OCI-LY7 (cell line): ENCODE data around the gene ZYX. TPM values are rescaled to one million over a fixed set of nuclear protein-coding genes. Genes with fewer than 3 reads are reported as not detected.

Experiments used
- BruUV-seq: library from RNA; stranded (reverse); fragments of 400-500 nt; replicated peaks from 2 replicates; lab custom pipeline; 2021; lab: Mats Ljungman, UMichigan
- CTCF ChIA-PET: fragments of 300-600 bp; sonication (Branson Sonifier 250); formaldehyde crosslinking; loops from one replicate; lab custom pipeline; 2022; ENCODE audit warnings: antibody characterized with exemption; ENCODE audit not compliant: unreplicated experiment; lab: Charles Lee
- POLR2A ChIA-PET: fragments of 300-600 bp; sonication (Branson Sonifier 250); formaldehyde crosslinking; loops from one replicate; lab custom pipeline; 2022; ENCODE audit warnings: antibody characterized with exemption; lab: Charles Lee
- DNase-seq: peaks from one replicate; pipeline ENCODE4 v3.0.0-alpha.2; 2015; ENCODE audit warnings: low spot score
- H2AFZ ChIP-seq: fragments of 200-600 bp; sonication (generic), shearing (Covaris generic); 2 replicates; pipeline ENCODE4 v1.6.1; 2014; ENCODE audit warnings: mild to moderate bottlenecking, antibody characterized with exemption, low read length, moderate library complexity
- H3K27ac ChIP-seq: fragments of 200-600 bp; sonication (generic); 2 replicates; pipeline ENCODE4 v1.5.1; 2014; ENCODE audit warnings: mixed run types, low read depth, mild to moderate bottlenecking, moderate library complexity, low read length, inconsistent platforms; ENCODE audit not compliant: poor library complexity, severe bottlenecking
- H3K36me3 ChIP-seq: fragments of 200-600 bp; sonication (generic); 2 replicates; pipeline ENCODE4 v1.6.1; 2014; ENCODE audit warnings: mild to moderate bottlenecking, antibody characterized with exemption, low read length, moderate library complexity, mixed read lengths; ENCODE audit not compliant: insufficient read depth
- H3K4me1 ChIP-seq: fragments of 200-600 bp; sonication (generic); 2 replicates; pipeline ENCODE4 v1.5.1; 2014; ENCODE audit warnings: mild to moderate bottlenecking, low read length; ENCODE audit not compliant: insufficient read depth, poor library complexity, severe bottlenecking
- H3K4me2 ChIP-seq: fragments of 200-600 bp; sonication (generic); 2 replicates; pipeline ENCODE4 v1.6.1; 2014; ENCODE audit warnings: mild to moderate bottlenecking, low read length
- H3K4me3 ChIP-seq: fragments of 200-600 bp; sonication (generic); 2 replicates; pipeline ENCODE4 v1.5.1; 2014; ENCODE audit warnings: mild to moderate bottlenecking, low read depth, low read length; ENCODE audit not compliant: poor library complexity, severe bottlenecking
- H3K79me2 ChIP-seq: fragments of 200-600 bp; sonication (generic); 2 replicates; pipeline ENCODE4 v1.6.1; 2016; ENCODE audit warnings: low read depth, mild to moderate bottlenecking, low read length, moderate library complexity, mixed read lengths; ENCODE audit not compliant: insufficient read depth
- H3K9me2 ChIP-seq: fragments of 200-600 bp; sonication (generic); 2 replicates; pipeline ENCODE4 v1.6.1; 2016; ENCODE audit warnings: mild to moderate bottlenecking, low read length, mixed read lengths; ENCODE audit not compliant: insufficient read depth
- H3K9me3 ChIP-seq: fragments of 200-600 bp; sonication (generic); 2 replicates; pipeline ENCODE4 v1.6.1; 2014; ENCODE audit warnings: mild to moderate bottlenecking, mixed run types, low read length, mixed read lengths
- H4K20me1 ChIP-seq: fragments of 200-600 bp; sonication (generic); 2 replicates; pipeline ENCODE4 v1.6.1; 2014; ENCODE audit warnings: mild to moderate bottlenecking, antibody characterized with exemption, low read length, moderate library complexity, mixed read lengths; ENCODE audit not compliant: insufficient read depth
- EZH2phosphoT487 ChIP-seq: fragments of 200-600 bp; sonication (generic); IDR thresholded peaks from 2 replicates; pipeline ENCODE4 v1.6.1; 2018; ENCODE audit warnings: low read depth, borderline replicate concordance, mild to moderate bottlenecking, mixed run types, antibody characterized with exemption, low read length, moderate library complexity, mixed read lengths
- intact Hi-C: fragments of 100-400 bp; cut with micrococcal nuclease; formaldehyde crosslinking; loops from one replicate; pipeline ENCODE4 v1.10.0; 2022; ENCODE audit not compliant: unreplicated experiment
- total RNA-seq, 2 experiments: library from RNA; depleted of rRNA in 1 of 2; stranded (reverse); fragments of >200 nt in 1 of 2; shearing (Covaris generic) in 1 of 2; gene quantifications; 2 replicates each; pipeline ENCODE4 v1.2.3, GENCODE V29; 2014 to 2022
- TF ChIP-seq, protein P1 (sequence below): fragments of 200-600 bp; sonication (generic); conservative IDR thresholded peaks from 2 replicates; pipeline ENCODE4 v1.5.1; 2014; ENCODE audit warnings: mild to moderate bottlenecking, antibody characterized with exemption, low read length, moderate library complexity, mixed read lengths

Gene ZYX
- total RNA-seq, 2 experiments from 2014 or later = 0.44 to 4.2 TPM

DNA sequence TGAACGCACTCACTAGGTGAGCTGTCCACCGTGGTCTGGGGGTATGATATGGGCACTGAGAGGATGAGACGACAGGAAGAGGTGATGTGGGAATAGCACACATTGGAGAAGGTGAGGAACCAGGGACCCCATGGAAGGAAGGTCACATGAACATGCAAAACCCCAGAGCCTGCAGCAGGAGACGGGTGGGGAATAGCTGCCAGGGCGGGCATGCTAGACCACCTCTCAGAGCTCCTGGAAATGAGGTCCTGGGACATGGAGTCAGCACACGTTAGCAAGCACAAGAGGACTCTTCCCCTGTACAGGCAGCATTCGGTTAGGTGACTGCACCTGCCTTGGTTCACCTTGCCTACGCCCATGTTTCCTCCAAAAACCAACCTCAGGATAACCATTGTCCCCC, 26.8 kb upstream of the ZYX start:
- H3K36me3 ChIP-seq = no peaks in the 10 kb centered on the region
- POLR2A ChIA-PET = no interaction called here

DNA sequence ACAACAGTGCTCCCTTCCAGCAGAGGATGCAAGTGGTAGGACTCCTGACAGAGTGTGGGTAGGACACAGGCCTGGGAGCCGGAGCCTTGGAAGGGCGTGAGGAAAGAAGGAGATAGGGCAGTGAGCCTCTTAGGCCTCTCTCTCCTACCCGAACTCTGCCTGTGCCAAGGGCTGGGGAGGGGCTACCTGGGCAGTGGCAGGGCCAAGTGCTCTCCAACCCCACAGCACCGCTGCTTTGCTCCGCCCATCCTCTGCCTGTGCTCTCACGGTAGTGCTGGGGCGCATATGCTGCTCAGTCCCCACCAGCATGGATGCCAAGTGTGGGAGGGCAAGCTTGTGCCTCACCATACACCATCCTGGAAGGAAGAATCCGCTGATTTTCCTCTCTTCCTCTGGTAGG, 26.2 kb upstream of the ZYX start:
- BruUV-seq = no TSS peak
- Histone ChIP-seq H3K9me2 (no peaks in the 10 kb centered on the region), H2AFZ (no peak overlapping the region), H3K4me2 (no peak overlapping the region), H3K9me3 (no peaks in the 10 kb centered on the region), H3K4me1 (no peaks in the 10 kb centered on the region), H3K27ac (no peak overlapping the region), H3K4me3 (no peak overlapping the region), H4K20me1 (no peaks in the 10 kb centered on the region), H3K36me3 (no peaks in the 10 kb centered on the region), H3K79me2 (no peaks in the 10 kb centered on the region)
- TF ChIP-seq, protein P1, sequence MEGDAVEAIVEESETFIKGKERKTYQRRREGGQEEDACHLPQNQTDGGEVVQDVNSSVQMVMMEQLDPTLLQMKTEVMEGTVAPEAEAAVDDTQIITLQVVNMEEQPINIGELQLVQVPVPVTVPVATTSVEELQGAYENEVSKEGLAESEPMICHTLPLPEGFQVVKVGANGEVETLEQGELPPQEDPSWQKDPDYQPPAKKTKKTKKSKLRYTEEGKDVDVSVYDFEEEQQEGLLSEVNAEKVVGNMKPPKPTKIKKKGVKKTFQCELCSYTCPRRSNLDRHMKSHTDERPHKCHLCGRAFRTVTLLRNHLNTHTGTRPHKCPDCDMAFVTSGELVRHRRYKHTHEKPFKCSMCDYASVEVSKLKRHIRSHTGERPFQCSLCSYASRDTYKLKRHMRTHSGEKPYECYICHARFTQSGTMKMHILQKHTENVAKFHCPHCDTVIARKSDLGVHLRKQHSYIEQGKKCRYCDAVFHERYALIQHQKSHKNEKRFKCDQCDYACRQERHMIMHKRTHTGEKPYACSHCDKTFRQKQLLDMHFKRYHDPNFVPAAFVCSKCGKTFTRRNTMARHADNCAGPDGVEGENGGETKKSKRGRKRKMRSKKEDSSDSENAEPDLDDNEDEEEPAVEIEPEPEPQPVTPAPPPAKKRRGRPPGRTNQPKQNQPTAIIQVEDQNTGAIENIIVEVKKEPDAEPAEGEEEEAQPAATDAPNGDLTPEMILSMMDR = no peak
- TF ChIP-seq EZH2phosphoT487 = no peak
- intact Hi-C loops = no loop called here
- ChIA-PET CTCF (interaction anchor here (1.0 kb wide), 1 partner anchor 114 kb away, joined by 4 read pairs; no protein-coding TSS in a partner anchor), POLR2A (no interaction called here)
- no peak for DNase-seq

More for the DNA sequence above, 26.8 kb upstream of the ZYX start:
- TF ChIP-seq, protein P1 = no peak
- TF ChIP-seq EZH2phosphoT487 = no peak
- H3K27ac ChIP-seq = no peak overlapping the region
- no peak for DNase-seq
- H3K9me2 ChIP-seq = no peaks in the 10 kb centered on the region
- H3K79me2 ChIP-seq = no peaks in the 10 kb centered on the region
- H3K4me1 ChIP-seq = no peaks in the 10 kb centered on the region
- H3K4me2 ChIP-seq = no peak overlapping the region
- no peaks in the 10 kb centered on the region for H3K9me3 ChIP-seq
- no TSS peak for BruUV-seq
- intact Hi-C loops = no loop called here
- no peak overlapping the region for H2AFZ ChIP-seq
- H4K20me1 ChIP-seq = no peaks in the 10 kb centered on the region
- no peak overlapping the region for H3K4me3 ChIP-seq
- CTCF ChIA-PET = interaction anchor here (0.5 kb wide), 1 partner anchor 26 kb away, joined by 3 read pairs; no protein-coding TSS in a partner anchor

DNA sequence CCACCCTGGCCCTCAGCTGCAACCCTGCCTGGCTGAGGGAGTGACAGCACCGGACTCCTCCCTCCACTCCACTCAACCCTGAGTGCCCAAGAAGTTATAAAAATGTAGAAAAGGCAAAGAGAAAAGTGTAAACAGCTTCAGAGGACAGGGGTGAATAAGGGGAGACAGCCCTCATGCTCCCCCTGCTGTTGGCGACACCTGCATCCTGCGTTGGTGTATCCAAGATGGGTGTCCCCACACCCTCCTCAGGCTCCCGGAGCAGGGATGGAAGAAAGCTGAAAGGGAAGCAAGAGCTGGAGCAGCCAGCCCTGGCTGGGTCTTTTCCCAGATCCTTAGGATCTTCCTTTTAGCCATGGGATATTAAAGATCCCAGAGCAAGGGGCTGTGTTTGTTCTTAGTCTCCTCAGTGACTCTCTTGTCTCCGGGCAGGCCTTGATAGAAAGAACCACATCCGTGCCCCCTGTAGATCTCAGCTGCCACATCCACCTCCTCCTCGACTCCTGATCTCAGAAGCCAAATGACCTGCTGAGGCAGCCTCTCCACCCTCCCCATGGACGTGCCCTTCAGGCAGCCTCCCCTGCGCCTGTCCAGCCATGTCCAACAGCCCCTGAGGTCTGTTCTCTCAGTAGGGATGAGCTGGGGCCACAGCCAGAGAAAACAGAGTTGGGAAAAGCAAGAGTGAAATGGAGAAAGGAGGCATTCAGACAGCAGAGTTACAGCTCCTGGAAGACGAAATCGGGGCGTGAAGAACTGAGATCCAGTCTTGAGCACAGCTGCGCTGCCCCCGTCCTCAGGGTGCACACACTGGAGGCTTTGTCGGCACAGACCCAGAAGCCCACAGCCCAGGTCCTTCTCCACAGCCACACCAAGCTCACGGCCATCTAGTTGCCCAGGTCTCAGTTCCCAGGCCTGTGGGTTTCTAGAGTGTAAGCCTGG, 25.4 kb upstream of the ZYX start:
- Histone ChIP-seq H3K4me2 (no peak overlapping the region), H3K9me2 (no peaks in the 10 kb centered on the region), H4K20me1 (no peaks in the 10 kb centered on the region), H2AFZ (no peak overlapping the region), H3K36me3 (no peaks in the 10 kb centered on the region), H3K79me2 (no peaks in the 10 kb centered on the region), H3K9me3 (no peaks in the 10 kb centered on the region), H3K4me3 (no peak overlapping the region), H3K27ac (no peak overlapping the region), H3K4me1 (no peaks in the 10 kb centered on the region)
- ChIA-PET CTCF (interaction anchor here (1.0 kb wide), 1 partner anchor 115 kb away, joined by 4 read pairs; no protein-coding TSS in a partner anchor), POLR2A (no interaction called here)
- TF ChIP-seq EZH2phosphoT487 = no peak
- TF ChIP-seq, protein P1 = peak; percentile 45; the same call in 1 of the 2 replicates
- intact Hi-C loops = no loop called here
- BruUV-seq = no TSS peak
- peak; percentile 13 for DNase-seq
